Neural cell (in vitro differentiated cells): ENCODE measurements around the gene SNRNP25. TPM values are rescaled to one million over a fixed set of nuclear protein-coding genes. Genes with fewer than 3 reads are reported as not detected.

Experiments
- H2AFZ ChIP-seq: fragments of 200-600, 300-800 bp; sonication (generic), shearing (Covaris generic); 2 replicates; pipeline ENCODE4 v1.6.0; 2014; ENCODE audit warnings: low read depth, mild to moderate bottlenecking, antibody characterized with exemption, low read length, moderate library complexity
- H3F3A ChIP-seq: fragments of 200-600 bp; shearing (Covaris generic); 2 replicates; pipeline ENCODE4 v1.6.1; 2016; ENCODE audit warnings: mild to moderate bottlenecking, moderate library complexity, mixed read lengths, antibody characterized with exemption, low read length; ENCODE audit not compliant: insufficient read depth, poor library complexity, severe bottlenecking
- H3K27ac ChIP-seq: fragments of 200-600, 300-800 bp; sonication (generic), shearing (Covaris generic); 2 replicates; pipeline ENCODE4 v1.5.1; 2014; ENCODE audit warnings: mild to moderate bottlenecking, low read length, moderate library complexity
- H3K27me3 ChIP-seq: fragments of 300-800, 200-600 bp; sonication (generic), shearing (Covaris generic); 2 replicates; pipeline ENCODE4 v1.6.0; 2014; ENCODE audit warnings: mild to moderate bottlenecking, low read depth, low read length, moderate library complexity; ENCODE audit not compliant: insufficient read depth
- H3K36me3 ChIP-seq: fragments of 300-800, 200-600 bp; sonication (generic), shearing (Covaris generic); 2 replicates; pipeline ENCODE4 v1.5.1; 2014; ENCODE audit warnings: mild to moderate bottlenecking, antibody characterized with exemption, low read length, moderate library complexity; ENCODE audit not compliant: insufficient read depth
- H3K4me2 ChIP-seq: fragments of 300-800, 200-600 bp; sonication (generic), shearing (Covaris generic); 2 replicates; pipeline ENCODE4 v1.6.0; 2014; ENCODE audit warnings: mild to moderate bottlenecking, low read length
- H3K4me3 ChIP-seq: fragments of 300-800, 200-600 bp; sonication (generic), shearing (Covaris generic); 2 replicates; pipeline ENCODE4 v1.5.1; 2014; ENCODE audit warnings: mild to moderate bottlenecking, low read length, moderate library complexity
- H3K79me2 ChIP-seq: fragments of 200-600 bp; shearing (Covaris generic); replicated peaks from 2 replicates; pipeline ENCODE4 v1.6.0; 2014; ENCODE audit warnings: mild to moderate bottlenecking, low read length, moderate library complexity; ENCODE audit not compliant: insufficient read depth
- H3K9ac ChIP-seq: fragments of 300-800, 200-600 bp; sonication (generic), shearing (Covaris generic); 2 replicates; pipeline ENCODE4 v1.6.1; 2016; ENCODE audit warnings: mild to moderate bottlenecking, low read length, mixed read lengths
- H3K9me2 ChIP-seq: fragments of 200-600 bp; shearing (Covaris generic); 2 replicates; pipeline ENCODE4 v1.6.1; 2016; ENCODE audit warnings: mild to moderate bottlenecking, low read length, mixed read lengths; ENCODE audit not compliant: insufficient read depth
- H3K9me3 ChIP-seq: fragments of 200-600, 300-800 bp; sonication (generic), shearing (Covaris generic); 2 replicates; pipeline ENCODE4 v1.6.1; 2016; ENCODE audit warnings: mild to moderate bottlenecking, mixed run types, low read length, moderate library complexity, mixed read lengths
- H4K20me1 ChIP-seq: fragments of 200-600 bp; shearing (Covaris generic); 2 replicates; pipeline ENCODE4 v1.6.1; 2016; ENCODE audit warnings: mild to moderate bottlenecking, mixed run types; ENCODE audit not compliant: insufficient read depth
- CTCF ChIP-seq: fragments of 450-650 bp; IDR thresholded peaks from 2 replicates; pipeline ENCODE4 v1.5.1; 2014; ENCODE audit warnings: antibody characterized with exemption, mild to moderate bottlenecking, moderate library complexity; ENCODE audit not compliant: poor library complexity, severe bottlenecking
- EP300 ChIP-seq: fragments of 450-650 bp; conservative IDR thresholded peaks from 2 replicates; pipeline ENCODE4 v1.6.1; 2014; ENCODE audit warnings: antibody characterized with exemption, mild to moderate bottlenecking, moderate library complexity; ENCODE audit not compliant: poor library complexity, severe bottlenecking
- EZH2 ChIP-seq: fragments of 200-600, 300-800 bp; shearing (Covaris generic), sonication (generic); IDR thresholded peaks from 2 replicates; pipeline ENCODE4 v1.6.1; 2014; ENCODE audit warnings: antibody characterized with exemption, low read length, borderline replicate concordance, mild to moderate bottlenecking; ENCODE audit not compliant: insufficient read depth, poor library complexity, severe bottlenecking
- MXI1 ChIP-seq: fragments of 450-650 bp; conservative IDR thresholded peaks from 2 replicates; pipeline ENCODE4 v1.6.1; 2014; ENCODE audit warnings: antibody characterized with exemption, mild to moderate bottlenecking; ENCODE audit not compliant: poor library complexity, severe bottlenecking
- POLR2AphosphoS5 ChIP-seq: IDR thresholded peaks from 2 replicates; pipeline ENCODE4 v1.6.1; 2012
- RAD21 ChIP-seq: fragments of 450-650 bp; conservative IDR thresholded peaks from 2 replicates; pipeline ENCODE4 v1.6.1; 2014; ENCODE audit warnings: antibody characterized with exemption, mild to moderate bottlenecking, moderate library complexity
- SMC3 ChIP-seq: fragments of 450-650 bp; conservative IDR thresholded peaks from 2 replicates; pipeline ENCODE4 v1.6.1; 2014; ENCODE audit warnings: antibody characterized with exemption, mild to moderate bottlenecking, moderate library complexity; ENCODE audit not compliant: poor library complexity
- TAF1 ChIP-seq: IDR thresholded peaks from 2 replicates; pipeline ENCODE4 v1.6.1; 2012; ENCODE audit warnings: low read depth
- polyA plus RNA-seq: library from polyadenylated mRNA; depleted of rRNA; stranded (reverse); fragments of >200 nt; gene quantifications from 2 replicates; pipeline ENCODE4 v1.2.3, GENCODE V29; 2014
- TF ChIP-seq, protein P1 (sequence below): IDR thresholded peaks from 2 replicates; pipeline ENCODE4 v1.6.1; 2012; ENCODE audit warnings: borderline replicate concordance

SNRNP25 gene
- polyA plus RNA-seq, 1 donor from 2014 or later: 46.4 TPM

- Histone ChIP-seq H3K9me2 (no peaks in the 10 kb centered on the region), H3K4me2 (no peak overlapping the region), H3K27ac (no peak overlapping the region), H3K36me3 (no peaks in the 10 kb centered on the region), H3K4me3 (no peak overlapping the region), H2AFZ (no peak overlapping the region), H3K9ac (no peak overlapping the region), H3K9me3 (no peaks in the 10 kb centered on the region), H3F3A (no peaks in the 10 kb centered on the region), H3K79me2 (no peaks in the 10 kb centered on the region), H3K27me3 (no peaks in the 10 kb centered on the region), H4K20me1 (no peaks in the 10 kb centered on the region)
- peak; percentile 51 for TF ChIP-seq SMC3
- TF ChIP-seq MXI1: peak; percentile 18
- TF ChIP-seq, protein P1, sequence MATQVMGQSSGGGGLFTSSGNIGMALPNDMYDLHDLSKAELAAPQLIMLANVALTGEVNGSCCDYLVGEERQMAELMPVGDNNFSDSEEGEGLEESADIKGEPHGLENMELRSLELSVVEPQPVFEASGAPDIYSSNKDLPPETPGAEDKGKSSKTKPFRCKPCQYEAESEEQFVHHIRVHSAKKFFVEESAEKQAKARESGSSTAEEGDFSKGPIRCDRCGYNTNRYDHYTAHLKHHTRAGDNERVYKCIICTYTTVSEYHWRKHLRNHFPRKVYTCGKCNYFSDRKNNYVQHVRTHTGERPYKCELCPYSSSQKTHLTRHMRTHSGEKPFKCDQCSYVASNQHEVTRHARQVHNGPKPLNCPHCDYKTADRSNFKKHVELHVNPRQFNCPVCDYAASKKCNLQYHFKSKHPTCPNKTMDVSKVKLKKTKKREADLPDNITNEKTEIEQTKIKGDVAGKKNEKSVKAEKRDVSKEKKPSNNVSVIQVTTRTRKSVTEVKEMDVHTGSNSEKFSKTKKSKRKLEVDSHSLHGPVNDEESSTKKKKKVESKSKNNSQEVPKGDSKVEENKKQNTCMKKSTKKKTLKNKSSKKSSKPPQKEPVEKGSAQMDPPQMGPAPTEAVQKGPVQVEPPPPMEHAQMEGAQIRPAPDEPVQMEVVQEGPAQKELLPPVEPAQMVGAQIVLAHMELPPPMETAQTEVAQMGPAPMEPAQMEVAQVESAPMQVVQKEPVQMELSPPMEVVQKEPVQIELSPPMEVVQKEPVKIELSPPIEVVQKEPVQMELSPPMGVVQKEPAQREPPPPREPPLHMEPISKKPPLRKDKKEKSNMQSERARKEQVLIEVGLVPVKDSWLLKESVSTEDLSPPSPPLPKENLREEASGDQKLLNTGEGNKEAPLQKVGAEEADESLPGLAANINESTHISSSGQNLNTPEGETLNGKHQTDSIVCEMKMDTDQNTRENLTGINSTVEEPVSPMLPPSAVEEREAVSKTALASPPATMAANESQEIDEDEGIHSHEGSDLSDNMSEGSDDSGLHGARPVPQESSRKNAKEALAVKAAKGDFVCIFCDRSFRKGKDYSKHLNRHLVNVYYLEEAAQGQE: no peak
- no peak for TF ChIP-seq EZH2
- peak; percentile 37 for TF ChIP-seq RAD21
- peak; percentile 76 for TF ChIP-seq CTCF
Observed at GRCh38 chr16:96935-97381, 43.3 kb downstream of the SNRNP25 start.

- Histone ChIP-seq H3K36me3 (no peaks in the 10 kb centered on the region), H2AFZ (no peak overlapping the region), H3K9me3 (no peaks in the 10 kb centered on the region), H3K9me2 (no peaks in the 10 kb centered on the region), H3K79me2 (no peaks in the 10 kb centered on the region), H3K27me3 (no peaks in the 10 kb centered on the region), H3K4me2 (no peak overlapping the region), H3F3A (no peaks in the 10 kb centered on the region), H3K27ac (no peak overlapping the region), H3K4me3 (no peak overlapping the region), H3K9ac (no peak overlapping the region), H4K20me1 (no peaks in the 10 kb centered on the region)
- TF ChIP-seq CTCF (no peak), TAF1 (no peak), EZH2 (no peak), RAD21 (no peak), POLR2AphosphoS5 (no peak), EP300 (no peak), MXI1 (no peak), SMC3 (no peak)
- TF ChIP-seq, protein P1: no peak
Observed at GRCh38 chr16:97822-98221, 44.2 kb downstream of the SNRNP25 start.
